Keratinocyte (primary cell): ENCODE measurements around the gene PDS5B.
"Not testable (repeated sequence)": the region's sequence is repeated elsewhere in the genome, so short reads cannot be mapped to it uniquely, and the experiment has no call there.

ENCODE experiments used
- EZH2 ChIP-seq: IDR thresholded peaks from one replicate; pipeline ENCODE4 v1.6.1; 2012; ENCODE audit warnings: inconsistent platforms, mild to moderate bottlenecking, low read length, moderate library complexity
- TF ChIP-seq, protein P1 (sequence below), 3 experiments: IDR thresholded peaks in 1 of 3; conservative IDR thresholded peaks in 1 of 3; optimal IDR thresholded peaks in 1 of 3; 2 replicates in 2 of 3; 3 replicates in 1 of 3; pipeline versions ENCODE3 to v1.5.1; 2011; ENCODE audit warnings: low read length in 3 of 3, mild to moderate bottlenecking in 3 of 3, moderate library complexity in 2 of 3, control low read depth in 1 of 3, inconsistent platforms in 1 of 3; ENCODE audit not compliant: insufficient read depth in 2 of 3; ENCODE audit errors: extremely low read depth in 1 of 3

GRCh38 chr13:32575687-32576086, 10.6 kb upstream of the PDS5B start:
- TF ChIP-seq, protein P1, sequence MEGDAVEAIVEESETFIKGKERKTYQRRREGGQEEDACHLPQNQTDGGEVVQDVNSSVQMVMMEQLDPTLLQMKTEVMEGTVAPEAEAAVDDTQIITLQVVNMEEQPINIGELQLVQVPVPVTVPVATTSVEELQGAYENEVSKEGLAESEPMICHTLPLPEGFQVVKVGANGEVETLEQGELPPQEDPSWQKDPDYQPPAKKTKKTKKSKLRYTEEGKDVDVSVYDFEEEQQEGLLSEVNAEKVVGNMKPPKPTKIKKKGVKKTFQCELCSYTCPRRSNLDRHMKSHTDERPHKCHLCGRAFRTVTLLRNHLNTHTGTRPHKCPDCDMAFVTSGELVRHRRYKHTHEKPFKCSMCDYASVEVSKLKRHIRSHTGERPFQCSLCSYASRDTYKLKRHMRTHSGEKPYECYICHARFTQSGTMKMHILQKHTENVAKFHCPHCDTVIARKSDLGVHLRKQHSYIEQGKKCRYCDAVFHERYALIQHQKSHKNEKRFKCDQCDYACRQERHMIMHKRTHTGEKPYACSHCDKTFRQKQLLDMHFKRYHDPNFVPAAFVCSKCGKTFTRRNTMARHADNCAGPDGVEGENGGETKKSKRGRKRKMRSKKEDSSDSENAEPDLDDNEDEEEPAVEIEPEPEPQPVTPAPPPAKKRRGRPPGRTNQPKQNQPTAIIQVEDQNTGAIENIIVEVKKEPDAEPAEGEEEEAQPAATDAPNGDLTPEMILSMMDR (optimal IDR thresholded peaks at IDR 0.05 in 1 of 3, IDR thresholded peaks at IDR 0.05 in 1 of 3, conservative IDR thresholded peaks at IDR 0.05 in 1 of 3; ENCODE audit: extremely low read depth in 1 of 3, insufficient read depth in 2 of 3, low read length in 3 of 3), result not testable (repeated sequence)
- not testable (repeated sequence) for TF ChIP-seq EZH2
